Measurements from ENCODE around the gene CBR4. TPM values are rescaled to one million over a fixed set of nuclear protein-coding genes. Genes with fewer than 3 reads are reported as not detected.
"Not testable (repeated sequence)": the region's sequence is repeated elsewhere in the genome, so short reads cannot be mapped to it uniquely, and the experiment has no call there.

The CBR4 gene
- total RNA-seq, 1 donor from 2014 or later, result 19.8 TPM

GRCh38 chr4:168960716-168961115 is 49.3 kb downstream of the CBR4 start:
- Histone ChIP-seq H3K9ac (ENCODE audit: low read depth in 1 of 3, low read length in 3 of 3) (no peak overlapping the region), H3K36me3 (ENCODE audit: control insufficient read depth in 3 of 3, insufficient read depth in 3 of 3, low read length in 3 of 3) (no peaks in the 10 kb centered on the region)

DNA sequence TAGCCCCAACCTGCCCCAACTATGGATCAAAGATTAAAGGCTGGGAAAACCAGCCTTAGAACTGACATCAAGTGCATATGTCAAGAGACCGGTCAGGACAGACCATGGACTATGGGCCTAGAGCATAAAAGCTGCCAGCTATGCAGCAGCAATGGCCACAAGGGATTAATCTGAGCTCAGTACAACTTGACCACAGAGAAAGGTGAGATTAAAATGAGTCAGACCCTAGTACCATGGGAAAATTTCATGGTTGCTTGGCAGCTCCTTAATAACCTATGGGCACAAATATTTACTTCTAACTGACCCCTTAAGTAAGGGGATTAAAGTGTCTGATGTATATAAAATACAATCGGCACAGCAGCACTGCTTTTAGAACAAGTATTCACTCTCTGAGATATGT is 54.4 kb downstream of the CBR4 start:
- peaks cover 6 to 10% (median 9%) of the 10 kb centered on the region in 3 donors for H3K4me1 ChIP-seq (ENCODE audit: control insufficient read depth in 3 of 3, insufficient read depth in 3 of 3, low read length in 3 of 3)
- no peaks in the 10 kb centered on the region for H3K27me3 ChIP-seq (ENCODE audit: control insufficient read depth in 3 of 3, insufficient read depth in 3 of 3, low read length in 3 of 3)
- H3K4me3 ChIP-seq (ENCODE audit: low read length in 3 of 3), result no peak overlapping the region
- H3K9me3 ChIP-seq (ENCODE audit: control insufficient read depth in 3 of 3, low read length in 3 of 3), result no peaks in the 10 kb centered on the region
- H3K36me3 ChIP-seq (ENCODE audit: control insufficient read depth in 3 of 3, insufficient read depth in 3 of 3, low read length in 3 of 3), result no peaks in the 10 kb centered on the region
- H3K27ac ChIP-seq (ENCODE audit: low read depth, low read length), result no peak overlapping the region
- H3K9ac ChIP-seq (ENCODE audit: low read depth in 1 of 3, low read length in 3 of 3), result no peak overlapping the region

More at GRCh38 chr4:168960716-168961115, 49.3 kb downstream of the CBR4 start:
- no peak overlapping the region for H3K4me3 ChIP-seq (ENCODE audit: low read length in 3 of 3)
- H3K9me3 ChIP-seq (ENCODE audit: control insufficient read depth in 3 of 3, low read length in 3 of 3), result no peaks in the 10 kb centered on the region
- no peaks in the 10 kb centered on the region for H3K27me3 ChIP-seq (ENCODE audit: control insufficient read depth in 3 of 3, insufficient read depth in 3 of 3, low read length in 3 of 3)
- no peak overlapping the region for H3K27ac ChIP-seq (ENCODE audit: low read depth, low read length)
- no peaks in the 10 kb centered on the region for H3K4me1 ChIP-seq (ENCODE audit: control insufficient read depth in 3 of 3, insufficient read depth in 3 of 3, low read length in 3 of 3)

- H3K9me3 ChIP-seq (ENCODE audit: control insufficient read depth in 3 of 3, low read length in 3 of 3); H3K36me3 ChIP-seq (ENCODE audit: control insufficient read depth in 3 of 3, insufficient read depth in 3 of 3, low read length in 3 of 3); H3K27me3 ChIP-seq (ENCODE audit: control insufficient read depth in 3 of 3, insufficient read depth in 3 of 3, low read length in 3 of 3); H3K27ac ChIP-seq (ENCODE audit: low read depth, low read length); H3K9ac ChIP-seq (ENCODE audit: low read depth in 1 of 3, low read length in 3 of 3); H3K4me3 ChIP-seq (ENCODE audit: low read length in 3 of 3): not testable (repeated sequence)
- peaks cover 6 to 10% (median 9%) of the 10 kb centered on the region in 3 donors for H3K4me1 ChIP-seq (ENCODE audit: control insufficient read depth in 3 of 3, insufficient read depth in 3 of 3, low read length in 3 of 3)
These were observed 57.2 kb downstream of the CBR4 start for GRCh38 chr4:168952821-168953246.

- Histone ChIP-seq H3K4me3 (ENCODE audit: low read length in 3 of 3) (no peak overlapping the region), H3K36me3 (ENCODE audit: control insufficient read depth in 3 of 3, insufficient read depth in 3 of 3, low read length in 3 of 3) (no peaks in the 10 kb centered on the region), H3K27ac (ENCODE audit: low read depth, low read length) (no peak overlapping the region), H3K4me1 (ENCODE audit: control insufficient read depth in 3 of 3, insufficient read depth in 3 of 3, low read length in 3 of 3) (no peaks in the 10 kb centered on the region), H3K9ac (ENCODE audit: low read depth in 1 of 3, low read length in 3 of 3) (no peak overlapping the region), H3K27me3 (ENCODE audit: control insufficient read depth in 3 of 3, insufficient read depth in 3 of 3, low read length in 3 of 3) (no peaks in the 10 kb centered on the region), H3K9me3 (ENCODE audit: control insufficient read depth in 3 of 3, low read length in 3 of 3) (no peaks in the 10 kb centered on the region)
These were observed 64.8 kb downstream of the CBR4 start for GRCh38 chr4:168945291-168945690.

DNA sequence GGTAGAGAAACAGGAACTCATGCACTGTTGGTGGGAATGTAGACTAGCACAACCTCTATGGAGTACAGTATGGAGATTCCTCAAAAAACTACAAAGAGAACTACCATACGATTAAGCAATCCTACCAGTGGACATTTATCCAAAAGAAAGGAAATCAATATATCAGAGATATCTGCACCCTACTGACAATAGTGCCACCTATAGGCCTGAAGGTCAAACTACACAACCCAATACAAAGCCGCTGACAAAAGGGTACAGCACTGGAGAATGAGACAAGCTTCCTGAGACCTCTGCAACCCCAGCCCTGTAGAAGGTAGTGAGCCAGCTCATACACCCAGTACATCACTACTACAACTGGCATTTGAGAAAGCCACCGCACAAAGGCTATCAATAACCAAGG is 67.1 kb downstream of the CBR4 start:
- H3K4me1 ChIP-seq (ENCODE audit: control insufficient read depth in 3 of 3, insufficient read depth in 3 of 3, low read length in 3 of 3), result no peaks in the 10 kb centered on the region
- H3K27ac ChIP-seq (ENCODE audit: low read depth, low read length), result no peak overlapping the region
- no peaks in the 10 kb centered on the region for H3K9me3 ChIP-seq (ENCODE audit: control insufficient read depth in 3 of 3, low read length in 3 of 3)
- no peak overlapping the region for H3K4me3 ChIP-seq (ENCODE audit: low read length in 3 of 3)
- no peaks in the 10 kb centered on the region for H3K36me3 ChIP-seq (ENCODE audit: control insufficient read depth in 3 of 3, insufficient read depth in 3 of 3, low read length in 3 of 3)
- no peaks in the 10 kb centered on the region for H3K27me3 ChIP-seq (ENCODE audit: control insufficient read depth in 3 of 3, insufficient read depth in 3 of 3, low read length in 3 of 3)
- H3K9ac ChIP-seq (ENCODE audit: low read depth in 1 of 3, low read length in 3 of 3), result no peak overlapping the region

Small RNAs within 50 kb of the gene (small RNA-seq; reads per million reads assigned to genes)
- gene RNY4P17, result 3.7 reads per million, percentile 89 among the genes with 10 or more reads in this experiment
